Kidney tubule cell (primary cell): ENCODE measurements around the gene SH3BP1.
"Not testable (repeated sequence)": the region's sequence is repeated elsewhere in the genome, so short reads cannot be mapped to it uniquely, and the experiment has no call there.

Experiments used
- DNase-seq: peaks from one replicate; pipeline ENCODE4 v3.0.0-alpha.2; 2018; ENCODE audit warnings: low spot score

SH3BP1 gene

DNA sequence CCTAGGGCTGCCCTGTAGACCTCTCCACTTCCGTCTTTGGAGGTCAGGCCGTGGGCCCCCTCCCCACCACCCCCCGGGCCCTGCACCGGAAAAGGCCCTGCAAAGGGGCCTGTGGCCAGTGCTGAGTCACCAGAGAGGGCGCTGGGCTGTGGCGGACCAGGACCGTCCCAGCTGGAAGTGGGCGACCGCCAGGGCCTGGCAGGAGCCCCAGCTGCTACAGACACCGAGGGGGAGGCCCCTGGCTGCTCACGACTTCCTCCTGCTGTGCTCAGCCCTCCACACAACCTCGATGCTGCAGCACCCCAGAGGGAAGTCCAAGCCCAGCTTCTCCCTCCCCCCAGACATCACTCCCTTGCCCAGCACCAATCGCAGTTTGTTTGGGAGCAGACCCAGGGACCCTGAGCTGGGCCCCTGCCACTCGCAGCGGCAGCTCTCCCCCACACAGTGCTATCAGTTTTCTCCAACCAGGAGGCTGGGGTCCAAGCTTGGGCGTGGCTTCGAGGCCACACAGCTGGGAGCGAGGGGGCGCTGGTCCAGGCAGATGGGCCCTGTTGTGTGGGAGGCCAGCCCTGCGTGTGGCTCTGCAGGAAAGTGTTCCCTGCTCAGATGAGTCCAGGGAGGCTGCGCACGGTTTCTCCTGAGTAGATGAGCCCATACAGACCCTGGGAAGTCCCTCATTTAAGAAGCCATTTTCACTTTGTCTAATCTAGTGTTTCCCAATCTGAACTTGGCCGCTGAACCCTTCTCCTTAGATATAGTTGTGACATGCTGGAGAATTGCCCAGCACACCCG lies 5.6 kb upstream of the SH3BP1 start:
- DNase-seq = peak; percentile 60

GRCh38 chr22:37634417-37634924 lies 5.0 kb upstream of the SH3BP1 start:
- no peak for DNase-seq

GRCh38 chr22:37635157-37635556 lies 4.3 kb upstream of the SH3BP1 start:
- DNase-seq = no peak

DNA sequence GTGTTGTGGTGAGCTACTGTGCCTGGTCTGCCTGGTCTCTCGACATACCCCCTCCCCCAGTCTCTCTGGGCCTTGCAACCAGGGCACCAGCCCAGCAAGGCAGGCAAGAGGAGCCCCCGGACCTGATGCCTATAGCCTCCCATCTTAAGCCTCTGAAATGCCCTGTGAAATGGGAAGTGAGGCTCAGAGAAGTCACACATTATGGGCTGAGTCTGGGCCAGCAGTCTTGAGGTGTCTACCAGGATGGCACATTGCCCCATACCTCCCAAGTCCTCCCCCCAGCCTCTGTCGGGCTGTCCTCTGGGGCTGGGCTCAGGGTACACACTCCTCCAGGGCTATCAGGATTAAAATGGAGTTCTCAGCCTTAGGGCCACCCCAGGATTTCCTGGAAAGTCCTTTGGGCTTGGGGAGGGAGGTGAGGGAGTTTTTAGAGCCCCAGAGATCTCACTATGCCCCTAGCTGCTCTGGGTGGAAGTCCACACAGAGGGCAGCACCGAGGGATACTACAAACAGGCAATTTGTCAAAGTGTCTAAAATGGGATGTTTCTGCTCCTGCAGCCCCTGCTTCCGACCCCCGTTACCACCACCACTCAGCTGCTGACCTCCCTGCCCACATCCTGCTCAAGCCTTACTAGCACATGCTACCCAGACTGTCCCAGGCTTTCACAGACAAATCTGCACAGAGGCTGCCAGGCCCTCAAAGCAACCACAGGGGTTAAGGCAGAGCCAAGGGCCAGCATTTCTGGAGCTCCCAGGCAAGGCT lies 3.1 kb upstream of the SH3BP1 start:
- no peak for DNase-seq

GRCh38 chr22:37636949-37637273 lies 2.6 kb upstream of the SH3BP1 start:
- DNase-seq = no peak

DNA sequence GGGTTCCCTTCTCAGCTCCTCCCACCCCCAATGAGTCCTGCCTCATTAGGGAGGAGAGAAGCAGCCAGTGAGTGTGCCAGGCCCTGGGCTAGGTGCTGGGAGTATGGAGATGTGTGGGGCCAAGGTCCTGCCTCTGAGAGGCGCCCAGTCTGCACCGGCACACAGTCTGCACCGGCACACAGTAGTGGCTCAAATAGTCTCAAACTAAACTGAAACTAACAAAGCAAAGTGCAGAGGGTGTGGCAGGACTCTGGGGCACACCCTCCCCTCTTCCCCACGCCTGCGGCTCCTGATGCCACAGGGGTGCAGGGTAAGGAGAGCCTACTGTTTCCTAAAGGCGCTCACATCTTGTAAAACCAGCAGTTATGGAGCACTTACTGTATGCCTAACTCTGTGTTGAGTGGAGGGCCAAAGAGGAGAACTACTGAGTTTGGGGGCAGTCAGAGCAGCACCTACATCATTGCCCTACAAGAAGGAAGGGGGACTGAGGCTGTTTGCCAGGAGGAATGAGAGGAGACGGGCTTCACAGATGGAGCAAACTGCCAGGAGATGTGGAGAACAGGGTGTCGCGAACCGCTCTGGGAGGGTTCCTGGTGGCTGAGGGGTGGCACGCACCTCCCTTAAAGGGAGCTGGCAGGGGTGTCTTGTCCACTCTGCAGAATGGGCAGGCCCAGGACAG lies 939 bp upstream of the SH3BP1 start:
- no peak for DNase-seq

DNA sequence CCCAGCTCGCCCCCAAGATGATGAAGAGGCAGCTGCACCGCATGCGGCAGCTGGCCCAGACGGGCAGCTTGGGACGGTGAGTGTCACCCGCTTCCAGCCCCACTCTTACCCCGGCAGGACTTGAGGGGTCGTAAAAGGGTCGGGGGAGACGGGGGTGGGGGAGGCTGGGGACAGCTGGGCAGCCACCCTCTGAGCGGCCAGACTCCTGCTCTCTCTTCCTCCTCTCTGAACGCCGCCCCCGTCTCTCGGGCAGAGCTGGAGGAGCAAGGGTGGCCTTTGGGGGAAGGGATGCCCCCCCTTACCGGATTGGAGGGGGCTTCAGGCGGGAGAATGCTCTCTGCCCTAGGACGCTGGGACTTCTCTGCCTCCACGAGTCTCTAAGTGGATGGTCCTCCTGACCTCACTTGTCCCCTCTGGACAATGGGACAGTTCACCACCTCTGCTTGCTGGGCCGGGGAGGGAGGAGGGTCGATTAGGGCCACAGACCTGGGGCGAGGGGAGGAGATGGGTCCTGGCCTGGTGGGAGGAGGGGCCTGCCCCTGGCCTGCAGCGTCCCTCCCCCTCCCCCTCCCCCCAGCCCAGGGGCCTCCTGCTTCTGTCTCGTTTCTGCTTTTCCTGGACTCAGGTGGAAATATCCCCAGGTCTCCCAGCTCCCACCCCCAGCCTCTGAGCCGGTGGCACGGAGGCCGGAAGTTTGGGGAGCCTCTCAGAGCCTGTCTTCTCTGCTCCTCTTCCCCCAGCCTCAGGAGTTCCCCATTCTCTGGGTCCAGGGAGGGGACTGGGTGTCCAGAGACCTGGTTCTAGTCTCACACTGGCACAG lies 512 bp downstream of the SH3BP1 start:
- no peak for DNase-seq

GRCh38 chr22:37640591-37641560 lies 1.4 kb downstream of the SH3BP1 start:
- DNase-seq = no peak

GRCh38 chr22:37641561-37641949 lies 2.1 kb downstream of the SH3BP1 start:
- DNase-seq = no peak

DNA sequence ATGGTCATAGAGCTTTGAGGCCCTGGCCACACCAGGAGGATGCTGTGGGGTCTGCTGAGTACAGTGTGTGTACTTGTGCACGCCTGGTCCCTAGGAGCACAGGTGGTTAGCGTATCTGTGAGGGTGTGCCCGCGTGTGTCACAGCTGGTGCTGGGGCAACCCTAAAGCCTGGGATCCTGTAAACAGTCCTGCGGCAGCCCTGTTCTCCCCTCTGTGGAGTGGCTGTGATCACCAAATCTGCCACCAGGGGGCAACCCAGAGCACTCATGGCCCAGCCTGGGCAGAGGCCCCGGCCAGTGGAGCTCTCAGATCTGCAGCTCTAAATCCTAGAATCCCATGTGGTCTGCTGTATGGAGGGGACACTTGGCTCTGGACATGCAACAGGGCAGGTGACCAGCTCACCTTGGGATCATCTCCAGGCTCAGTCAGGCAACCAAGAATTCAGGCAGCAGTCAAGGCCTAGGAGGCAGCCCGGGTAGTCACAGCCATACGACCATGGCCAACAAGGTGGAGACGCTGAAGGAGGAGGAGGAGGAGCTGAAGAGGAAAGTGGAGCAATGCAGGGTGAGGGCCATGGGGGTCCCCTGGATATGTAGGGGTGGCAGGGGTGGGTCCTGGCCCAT lies 3.9 kb downstream of the SH3BP1 start:
- peak; percentile 77 for DNase-seq

- DNase-seq = no peak
Measured at GRCh38 chr22:37647317-37647716, 7.8 kb downstream of the SH3BP1 start.

DNA sequence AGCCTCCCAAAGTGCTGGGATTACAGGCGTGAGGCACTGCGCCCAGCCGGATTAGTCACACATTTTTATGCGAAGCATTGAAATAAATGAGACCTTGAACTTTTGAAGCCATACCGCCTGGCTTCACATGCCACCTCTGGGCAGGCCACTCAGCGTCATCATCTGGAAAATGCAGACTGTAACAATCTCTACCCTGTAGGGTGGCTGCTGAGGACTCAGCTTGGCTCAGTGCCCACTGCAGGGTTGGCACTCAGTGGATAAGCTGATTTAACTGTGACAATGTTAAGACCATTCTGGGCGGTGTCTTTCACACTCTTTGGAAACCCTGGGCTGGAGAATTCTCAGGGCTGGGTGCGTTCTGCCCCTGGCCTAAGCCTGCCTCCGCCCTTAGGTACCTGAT lies 8.5 kb downstream of the SH3BP1 start:
- no peak for DNase-seq

DNA sequence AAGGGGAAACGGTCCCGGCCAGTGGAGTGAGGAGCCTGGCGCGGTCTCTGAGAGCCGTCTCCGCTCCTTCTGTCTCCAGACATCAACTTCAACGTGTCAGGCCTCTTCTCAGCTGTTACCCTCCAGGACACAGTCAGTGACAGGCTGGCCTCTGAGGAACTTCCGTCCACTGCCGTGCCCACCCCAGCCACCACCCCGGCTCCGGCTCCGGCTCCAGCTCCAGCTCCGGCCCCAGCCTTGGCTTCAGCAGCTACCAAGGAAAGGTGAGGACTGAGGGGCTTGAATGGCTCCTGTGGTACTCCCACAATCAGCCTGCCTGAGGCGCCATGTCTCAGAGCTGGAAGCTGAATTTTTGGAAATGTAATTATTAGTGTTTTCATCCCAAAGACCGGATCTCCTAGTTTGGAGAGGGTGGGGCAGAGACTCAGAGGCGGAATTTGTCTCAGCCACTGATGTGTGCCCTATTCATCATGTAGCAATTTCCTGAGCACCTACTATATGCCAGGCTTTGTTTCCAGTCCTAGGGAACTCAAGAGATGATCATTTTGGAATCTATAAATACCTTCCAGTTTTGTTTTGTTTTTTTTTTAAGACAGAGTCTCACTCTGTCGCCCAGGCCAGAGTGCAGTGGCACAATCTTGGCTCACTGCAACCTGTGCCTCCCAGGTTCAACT lies 11.1 kb downstream of the SH3BP1 start:
- no peak for DNase-seq

- no peak for DNase-seq
Measured at GRCh38 chr22:37654563-37655251, 15.2 kb downstream of the SH3BP1 start.

- DNase-seq = no peak
Measured at GRCh38 chr22:37655252-37655563, 15.7 kb downstream of the SH3BP1 start.

DNA sequence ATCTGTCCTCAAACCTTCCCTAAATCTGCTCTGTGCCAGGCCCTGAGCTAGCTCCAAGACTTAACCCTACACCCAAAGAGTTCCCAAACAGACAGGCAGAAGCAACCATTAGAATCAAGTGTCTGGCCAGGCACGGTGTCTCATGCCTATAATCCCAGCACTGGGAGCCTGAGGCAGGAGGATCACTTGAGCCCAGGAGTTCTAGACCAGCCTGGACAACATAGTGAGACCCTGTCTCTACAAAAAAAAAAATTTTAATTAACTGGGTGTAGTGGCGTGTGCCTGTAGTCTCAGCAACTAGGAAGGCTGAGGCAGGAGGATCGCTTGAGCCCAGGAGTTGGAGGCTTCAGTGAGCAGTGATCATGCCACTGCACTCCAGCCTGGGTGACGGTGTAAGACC lies 17.1 kb downstream of the SH3BP1 start:
- not testable (repeated sequence) for DNase-seq

- peak; percentile 45 for DNase-seq
Measured at GRCh38 chr22:37657590-37658132, 18.2 kb downstream of the SH3BP1 start.

DNA sequence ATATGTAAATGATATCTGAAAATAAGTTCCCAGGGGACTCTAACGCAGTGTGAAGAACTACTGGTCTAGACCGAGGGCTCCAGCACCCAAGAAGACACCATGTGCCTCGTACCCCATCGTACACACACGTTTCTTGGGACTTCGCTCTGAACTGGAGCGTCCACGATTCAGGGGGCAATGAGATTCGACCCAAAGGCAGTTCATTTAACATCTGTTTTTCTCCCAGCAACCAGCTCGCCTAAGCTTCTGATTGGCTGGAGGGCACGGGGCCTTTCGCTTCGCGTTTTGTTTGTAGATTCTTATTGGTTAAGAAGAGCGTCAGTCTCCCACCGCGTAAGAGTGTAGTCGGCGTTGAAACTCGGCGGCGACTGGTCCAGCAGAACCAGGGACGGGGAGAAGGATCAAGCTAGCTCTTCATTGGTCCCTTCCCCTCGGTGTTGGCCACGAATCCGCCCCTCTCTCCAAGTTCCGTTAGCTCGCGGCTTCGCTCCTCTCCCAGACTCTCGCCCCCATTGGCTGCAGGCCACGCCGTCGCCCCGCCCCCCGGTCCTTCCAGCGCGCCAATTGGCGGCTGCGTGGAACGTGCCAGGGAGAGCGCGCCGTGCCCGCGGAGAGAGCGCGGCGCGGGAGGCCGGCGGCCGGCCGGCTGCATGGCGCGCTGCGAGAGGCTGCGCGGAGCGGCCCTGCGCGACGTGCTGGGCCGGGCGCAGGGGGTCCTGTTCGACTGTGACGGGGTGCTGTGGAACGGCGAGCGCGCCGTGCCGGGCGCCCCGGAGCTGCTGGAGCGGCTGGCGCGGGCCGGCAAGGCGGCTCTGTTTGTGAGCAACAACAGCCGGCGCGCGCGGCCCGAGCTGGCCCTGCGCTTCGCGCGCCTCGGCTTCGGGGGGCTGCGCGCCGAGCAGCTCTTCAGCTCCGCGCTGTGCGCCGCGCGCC lies 18.9 kb downstream of the SH3BP1 start, which contains the start of gene PDXP:
TSS of gene PDXP (plus strand) at position 591 of the 933 bp plus-strand sequence. CDS start at position 651, 60 bp downstream.
- DNase-seq = peak; percentile 100
